ENCODE measurements around the gene DEDD2. TPM values are rescaled to one million over a fixed set of nuclear protein-coding genes. Genes with fewer than 3 reads are reported as not detected.

Gene DEDD2
- total RNA-seq, 2 donors from 2014 or later = 28.8 to 31.6 TPM

DNA sequence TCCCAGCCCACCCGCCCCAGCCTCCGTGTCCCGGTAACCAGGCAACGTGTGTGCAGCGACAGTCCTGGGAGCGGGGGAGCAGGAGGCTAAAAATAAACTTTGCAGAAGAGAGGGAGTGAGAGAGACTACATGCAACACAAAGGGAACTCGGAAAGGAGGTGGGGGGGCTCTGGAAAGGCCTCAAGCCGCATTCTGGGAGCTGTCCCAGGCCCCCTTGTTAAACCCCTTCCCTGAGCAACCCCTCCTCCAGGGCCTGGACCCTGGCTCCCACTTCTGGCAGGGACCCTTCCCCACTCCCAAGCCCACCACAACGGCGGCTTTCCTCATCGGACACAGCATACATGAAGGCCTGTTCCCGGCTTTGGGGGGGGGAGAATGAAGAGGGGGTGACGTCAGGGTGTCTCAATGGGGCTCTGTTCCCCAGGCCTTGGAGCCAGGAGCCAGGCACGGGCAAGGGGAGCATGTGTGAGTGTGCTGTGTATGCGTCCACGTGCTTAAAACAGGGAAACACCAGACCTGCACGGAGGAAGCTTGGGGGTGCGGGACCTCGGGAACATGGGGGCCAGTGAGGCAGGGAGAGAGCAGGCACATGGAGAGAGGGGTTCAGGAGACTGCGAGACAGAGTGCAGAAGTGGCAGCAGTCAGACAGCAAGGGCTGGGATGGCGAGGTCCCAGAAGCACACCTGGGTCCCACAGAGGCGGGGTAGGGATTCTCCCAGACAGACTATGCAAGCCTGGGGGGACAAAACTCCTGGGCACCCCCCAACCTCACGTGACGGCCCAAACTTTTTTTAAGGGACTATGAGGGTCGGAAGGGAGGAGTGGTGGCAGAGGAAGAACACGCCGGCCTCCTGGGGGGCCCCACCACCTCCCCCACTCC, 35.1 kb upstream of the DEDD2 start:
- Mint-ChIP-seq H3K4me3 (peak overlapping the region; percentile 89 to 91), H3K36me3 (ENCODE audit: insufficient read depth in 2 of 2) (peaks cover 2 to 3% of the 10 kb centered on the region in 2 donors), H3K4me1 (ENCODE audit: low read depth) (peaks cover 45% of the 10 kb centered on the region), H3K27me3 (ENCODE audit: low read depth) (peaks cover 7% of the 10 kb centered on the region), H3K27ac (peak overlapping the region; percentile 94), H3K9me3 (no peaks in the 10 kb centered on the region)
- no peak for ATAC-seq (replicated peaks in 1 of 2)
- peak in 1 of 2 donors; percentile 21 for DNase-seq

GRCh38 chr19:42251572-42252358, 34.3 kb upstream of the DEDD2 start:
- ATAC-seq (replicated peaks in 1 of 2) = no peak
- peak overlapping the region; percentile 89 for H3K27ac Mint-ChIP-seq
- no peaks in the 10 kb centered on the region for H3K9me3 Mint-ChIP-seq
- peaks cover 5% of the 10 kb centered on the region for H3K27me3 Mint-ChIP-seq (ENCODE audit: low read depth)
- peaks cover 2 to 3% of the 10 kb centered on the region in 2 donors for H3K36me3 Mint-ChIP-seq (ENCODE audit: insufficient read depth in 2 of 2)
- peak overlapping the region; percentile 89 to 91 for H3K4me3 Mint-ChIP-seq
- peaks cover 48% of the 10 kb centered on the region for H3K4me1 Mint-ChIP-seq (ENCODE audit: low read depth)
- DNase-seq = no peak

DNA sequence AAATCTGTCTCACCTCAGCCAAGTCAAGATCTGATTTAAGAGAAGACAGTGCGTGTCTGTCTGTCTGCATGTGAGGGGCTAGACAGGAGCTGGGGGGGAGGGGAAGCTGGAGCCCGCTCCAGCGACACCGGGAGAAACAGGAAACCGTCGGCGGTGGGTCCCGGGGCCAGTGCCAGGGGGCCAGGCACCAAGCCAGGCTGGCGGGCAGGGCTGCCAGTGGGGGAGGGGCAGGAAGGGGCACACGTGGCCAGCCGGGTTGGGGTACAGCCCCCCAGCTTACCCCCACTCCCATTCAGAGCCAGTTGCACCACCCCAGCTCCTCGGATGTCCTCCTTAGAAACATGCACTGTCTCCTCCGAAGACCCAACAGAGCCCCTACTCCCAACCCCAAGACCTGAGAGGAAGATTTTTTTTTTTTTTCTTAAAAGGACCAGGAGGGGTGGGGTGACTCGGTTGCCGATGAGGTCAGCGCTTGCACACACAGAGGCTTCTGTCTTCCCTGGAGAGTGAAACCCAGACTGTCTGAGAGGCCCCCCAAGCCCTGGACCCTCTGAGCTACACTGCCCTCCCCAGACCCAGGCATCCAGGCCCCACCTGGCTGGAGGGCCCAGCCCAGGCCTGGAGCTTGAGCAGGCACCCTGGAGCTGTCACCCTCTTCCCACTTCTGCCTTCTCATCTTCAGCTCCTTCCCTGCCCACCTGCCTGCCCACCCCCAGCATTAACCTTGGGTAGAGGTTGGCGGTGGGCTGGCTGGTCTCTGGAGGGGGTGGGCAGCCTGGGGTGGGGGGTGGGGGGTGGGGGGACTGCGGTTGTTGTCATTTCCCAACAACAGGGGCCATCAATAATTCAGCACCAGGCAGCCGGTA, 33.4 kb upstream of the DEDD2 start:
- Mint-ChIP-seq H3K27me3 (ENCODE audit: low read depth) (no peaks in the 10 kb centered on the region), H3K27ac (peak overlapping the region; percentile 76), H3K4me3 (peak overlapping the region; percentile 54 to 69), H3K4me1 (ENCODE audit: low read depth) (peaks cover 48% of the 10 kb centered on the region), H3K9me3 (no peaks in the 10 kb centered on the region), H3K36me3 (ENCODE audit: insufficient read depth in 2 of 2) (peaks cover 2 to 3% of the 10 kb centered on the region in 2 donors)
- ATAC-seq (replicated peaks in 1 of 2) = peak in 1 of 2 donors; percentile 12
- peak; percentile 29 to 52 for DNase-seq

GRCh38 chr19:42250183-42250665, 32.7 kb upstream of the DEDD2 start:
- H3K36me3 Mint-ChIP-seq (ENCODE audit: insufficient read depth in 2 of 2) = peaks cover 2 to 3% of the 10 kb centered on the region in 2 donors
- H3K9me3 Mint-ChIP-seq = no peaks in the 10 kb centered on the region
- ATAC-seq (replicated peaks in 1 of 2) = no peak
- no peaks in the 10 kb centered on the region for H3K27me3 Mint-ChIP-seq (ENCODE audit: low read depth)
- DNase-seq = no peak
- H3K4me1 Mint-ChIP-seq (ENCODE audit: low read depth) = peaks cover 51% of the 10 kb centered on the region
- H3K27ac Mint-ChIP-seq = no peak overlapping the region
- H3K4me3 Mint-ChIP-seq = peak overlapping the region; percentile 25 to 66

DNA sequence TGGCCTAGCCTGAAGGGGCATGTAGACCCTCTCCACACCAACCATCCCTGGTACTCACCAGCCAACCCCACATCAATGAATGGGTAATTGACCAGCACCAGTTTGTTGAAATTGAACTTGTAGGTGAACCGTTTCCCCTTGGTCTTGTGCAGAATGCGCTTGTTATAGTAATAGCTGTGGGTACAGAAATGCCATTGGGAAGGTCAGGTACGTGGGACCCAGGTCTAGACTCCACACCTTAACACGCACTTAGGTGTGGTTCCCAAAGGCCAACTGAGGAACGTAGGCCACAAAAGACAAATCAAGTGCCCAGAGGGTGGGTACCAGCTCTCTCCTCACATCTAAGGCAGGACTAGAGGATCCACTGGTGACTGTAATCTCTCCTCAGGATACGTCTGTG, 32.3 kb upstream of the DEDD2 start:
- H3K27ac Mint-ChIP-seq = no peak overlapping the region
- ATAC-seq (replicated peaks in 1 of 2) = no peak
- H3K4me1 Mint-ChIP-seq (ENCODE audit: low read depth) = peaks cover 56% of the 10 kb centered on the region
- H3K27me3 Mint-ChIP-seq (ENCODE audit: low read depth) = no peaks in the 10 kb centered on the region
- no peaks in the 10 kb centered on the region for H3K9me3 Mint-ChIP-seq
- no peak for DNase-seq
- peak overlapping the region in 1 of 2 donors; percentile 19 for H3K4me3 Mint-ChIP-seq
- peaks cover 2 to 3% of the 10 kb centered on the region in 2 donors for H3K36me3 Mint-ChIP-seq (ENCODE audit: insufficient read depth in 2 of 2)

DNA sequence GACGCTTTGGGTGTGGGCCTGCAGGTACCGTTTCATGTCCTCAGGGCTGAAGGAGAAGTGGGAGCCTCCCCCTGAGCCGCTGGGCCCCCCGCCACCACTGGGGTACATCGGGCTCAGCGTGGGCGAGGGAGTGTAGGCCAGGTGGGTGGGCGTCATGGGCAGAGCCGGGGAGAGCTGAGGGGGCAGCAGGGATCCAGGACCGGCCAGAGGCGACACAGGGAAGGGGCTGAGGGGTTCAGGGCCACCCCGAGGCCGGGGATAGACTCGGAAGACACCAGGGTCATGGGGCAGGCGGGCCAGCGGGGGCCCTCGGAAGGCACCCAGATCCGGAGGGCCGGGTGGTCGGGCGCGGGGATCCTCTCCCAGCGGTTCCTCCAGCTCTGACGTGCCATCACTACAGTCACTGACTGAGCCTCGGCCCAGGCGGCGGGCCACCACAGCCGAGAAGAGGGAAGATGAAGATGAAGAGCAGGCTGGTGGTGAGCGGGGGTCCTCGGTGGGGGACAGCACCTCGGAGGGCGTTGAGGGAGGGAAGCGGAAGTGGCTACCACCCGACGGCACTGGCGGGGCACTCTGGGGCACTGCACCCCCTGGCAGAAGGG, 31.8 kb upstream of the DEDD2 start:
- Mint-ChIP-seq H3K9me3 (no peaks in the 10 kb centered on the region), H3K27ac (no peak overlapping the region), H3K36me3 (ENCODE audit: insufficient read depth in 2 of 2) (peaks cover 2 to 3% of the 10 kb centered on the region in 2 donors), H3K27me3 (ENCODE audit: low read depth) (no peaks in the 10 kb centered on the region), H3K4me3 (no peak overlapping the region), H3K4me1 (ENCODE audit: low read depth) (peaks cover 57% of the 10 kb centered on the region)
- ATAC-seq (replicated peaks in 1 of 2) (no peak), DNase-seq (no peak)

DNA sequence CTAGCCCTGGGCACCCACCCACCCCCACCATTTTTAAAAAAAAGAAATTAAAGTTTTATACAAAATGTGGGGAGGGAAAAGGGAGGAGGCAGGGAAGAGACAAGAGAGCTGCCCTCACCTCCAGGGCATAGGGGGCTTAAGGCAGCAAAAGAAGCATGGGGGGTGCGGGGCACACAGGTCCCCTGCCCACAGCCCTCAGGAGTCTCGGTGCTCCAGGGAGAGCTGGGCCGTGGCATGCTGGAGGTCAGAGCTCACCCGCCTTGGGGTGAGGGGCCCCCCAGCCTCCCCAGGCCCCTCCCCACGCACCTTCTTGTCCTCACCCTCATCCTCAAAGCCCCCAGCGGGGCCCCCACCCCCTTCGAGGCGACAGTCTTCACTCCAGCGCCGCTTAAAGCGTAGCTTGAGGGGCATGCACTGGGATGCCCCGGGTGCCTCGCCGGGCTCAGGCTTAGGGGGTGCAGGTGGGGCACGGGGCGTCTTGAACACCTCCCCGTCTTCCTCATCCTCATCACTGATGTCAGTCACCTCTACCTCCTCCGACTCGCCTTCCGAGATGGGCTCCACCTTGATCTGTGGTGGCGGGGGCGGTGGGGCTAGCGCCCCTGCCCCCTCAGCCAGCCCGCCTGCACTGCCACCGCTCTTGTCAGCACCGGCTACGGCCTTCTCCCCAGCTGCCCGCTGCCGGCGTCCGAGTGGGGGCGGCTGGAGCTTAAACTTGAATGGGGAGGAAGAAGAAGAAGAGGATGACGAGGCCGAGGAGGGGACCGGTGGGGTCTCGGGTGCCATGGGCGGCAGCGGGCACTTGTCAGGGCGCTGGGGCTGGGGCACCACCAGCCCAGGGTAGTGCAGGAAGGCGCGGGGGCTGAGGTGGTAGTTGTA, 31.0 kb upstream of the DEDD2 start:
- H3K27me3 Mint-ChIP-seq (ENCODE audit: low read depth) = no peaks in the 10 kb centered on the region
- DNase-seq (no peak), ATAC-seq (replicated peaks in 1 of 2) (no peak)
- peaks cover 2 to 3% of the 10 kb centered on the region in 2 donors for H3K36me3 Mint-ChIP-seq (ENCODE audit: insufficient read depth in 2 of 2)
- no peak overlapping the region for H3K27ac Mint-ChIP-seq
- H3K4me1 Mint-ChIP-seq (ENCODE audit: low read depth) = peaks cover 60% of the 10 kb centered on the region
- no peaks in the 10 kb centered on the region for H3K9me3 Mint-ChIP-seq
- no peak overlapping the region for H3K4me3 Mint-ChIP-seq

DNA sequence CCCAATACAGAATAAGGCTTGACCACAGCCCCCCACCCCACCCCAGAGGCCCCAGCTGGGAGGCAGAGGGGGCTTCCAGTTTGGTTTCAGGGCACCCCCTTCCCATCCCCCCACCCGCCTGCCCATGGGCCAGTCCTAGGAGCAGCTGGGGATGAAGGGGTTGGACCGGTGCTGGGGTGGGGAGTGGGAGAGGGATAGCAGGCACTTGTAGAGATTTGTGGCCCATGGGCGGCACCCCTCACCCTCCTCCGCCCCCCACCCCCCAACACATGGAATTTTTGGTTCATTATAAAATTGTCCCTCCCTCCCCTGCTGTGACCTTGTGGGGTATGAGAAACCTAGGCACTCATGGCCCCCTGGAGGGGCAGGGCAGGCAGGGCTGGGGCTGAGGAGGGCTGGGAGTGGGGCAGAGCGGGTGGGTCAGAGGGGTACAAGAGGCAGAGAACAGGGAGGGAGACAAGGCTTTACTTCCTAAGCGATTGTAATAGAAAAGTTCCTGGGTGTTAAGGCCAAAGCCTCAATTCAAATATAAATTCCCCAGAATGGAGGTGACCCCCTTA, 30.2 kb upstream of the DEDD2 start:
- ATAC-seq (replicated peaks in 1 of 2) (no peak), DNase-seq (no peak)
- peaks cover 60% of the 10 kb centered on the region for H3K4me1 Mint-ChIP-seq (ENCODE audit: low read depth)
- no peak overlapping the region for H3K27ac Mint-ChIP-seq
- no peaks in the 10 kb centered on the region for H3K9me3 Mint-ChIP-seq
- peaks cover 1 to 2% of the 10 kb centered on the region in 2 donors for H3K36me3 Mint-ChIP-seq (ENCODE audit: insufficient read depth in 2 of 2)
- H3K27me3 Mint-ChIP-seq (ENCODE audit: low read depth) = no peaks in the 10 kb centered on the region
- no peak overlapping the region for H3K4me3 Mint-ChIP-seq

DNA sequence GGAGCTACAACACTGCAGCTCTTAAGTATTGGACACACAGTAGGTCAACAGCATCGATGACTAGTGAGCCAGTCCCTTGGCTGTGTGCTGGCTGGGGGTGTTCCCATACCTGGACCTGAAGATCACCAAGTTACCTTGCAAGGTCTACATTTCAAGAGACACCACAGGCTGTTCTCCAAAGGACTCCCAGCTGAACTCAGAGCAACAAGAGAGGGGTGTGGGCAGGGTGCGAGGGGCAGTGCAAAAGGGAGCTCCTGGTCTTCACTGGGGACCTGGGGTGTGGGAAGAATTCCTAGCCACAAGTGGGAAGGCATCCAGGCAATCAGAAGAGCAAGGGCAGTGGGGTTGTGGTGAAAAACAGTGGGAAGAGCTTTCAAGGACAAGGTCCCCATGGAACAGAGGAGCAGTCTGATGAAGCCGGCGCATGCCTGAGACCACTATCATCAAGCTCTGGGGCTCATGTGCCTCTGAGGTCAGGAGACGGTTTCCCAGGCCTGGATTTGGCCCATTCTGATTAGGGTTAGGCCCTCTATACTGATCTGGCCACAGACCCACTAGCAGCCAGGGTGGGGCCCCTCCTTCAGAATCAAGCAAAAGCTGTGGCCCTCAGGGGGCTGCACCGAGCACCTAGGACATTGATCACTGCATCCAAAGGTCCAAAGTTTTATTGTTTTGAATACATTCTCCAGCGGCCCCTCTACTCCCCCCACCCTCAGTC, 29.6 kb upstream of the DEDD2 start:
- Mint-ChIP-seq H3K9me3 (no peaks in the 10 kb centered on the region), H3K4me3 (no peak overlapping the region), H3K27ac (no peak overlapping the region), H3K27me3 (ENCODE audit: low read depth) (no peaks in the 10 kb centered on the region), H3K4me1 (ENCODE audit: low read depth) (peaks cover 55% of the 10 kb centered on the region), H3K36me3 (ENCODE audit: insufficient read depth in 2 of 2) (no peaks in the 10 kb centered on the region)
- ATAC-seq (replicated peaks in 1 of 2) (no peak), DNase-seq (no peak)

- H3K9me3 Mint-ChIP-seq = no peaks in the 10 kb centered on the region
- H3K27ac Mint-ChIP-seq = peak overlapping the region; percentile 7
- ATAC-seq (replicated peaks in 1 of 2) (no peak), DNase-seq (no peak)
- no peaks in the 10 kb centered on the region for H3K27me3 Mint-ChIP-seq (ENCODE audit: low read depth)
- H3K4me1 Mint-ChIP-seq (ENCODE audit: low read depth) = peaks cover 51% of the 10 kb centered on the region
- H3K4me3 Mint-ChIP-seq = peak overlapping the region in 1 of 2 donors; percentile 12
- H3K36me3 Mint-ChIP-seq (ENCODE audit: insufficient read depth in 2 of 2) = no peaks in the 10 kb centered on the region
Observed at GRCh38 chr19:42246143-42246921, 28.9 kb upstream of the DEDD2 start.
